Ovary (tissue), 3 donors: ENCODE results near the gene MEGF10.

Experiments used
- EP300 ChIP-seq: sonication (generic); formaldehyde crosslinking; IDR thresholded peaks from one replicate; pipeline ENCODE4 v1.6.1; 2017; ENCODE audit warnings: antibody characterized with exemption
- POLR2A ChIP-seq: fragments of 450-650 bp; IDR thresholded peaks from one replicate; pipeline ENCODE4 v1.6.1; 2017; ENCODE audit warnings: antibody characterized with exemption, mild to moderate bottlenecking, moderate library complexity
- TF ChIP-seq, protein P1 (sequence below), 3 donors: fragments of 450-650 bp in 2 of 3; fragments of 200-600 bp in 1 of 3; IDR thresholded peaks; one replicate each; pipeline versions ENCODE4 v1.5.1 to v1.8.0; 2016 to 2022; ENCODE audit warnings: antibody characterized with exemption in 3 of 3, mild to moderate bottlenecking in 1 of 3
- donor health status: DM: no; HTN: no; CAD: no.

DNA sequence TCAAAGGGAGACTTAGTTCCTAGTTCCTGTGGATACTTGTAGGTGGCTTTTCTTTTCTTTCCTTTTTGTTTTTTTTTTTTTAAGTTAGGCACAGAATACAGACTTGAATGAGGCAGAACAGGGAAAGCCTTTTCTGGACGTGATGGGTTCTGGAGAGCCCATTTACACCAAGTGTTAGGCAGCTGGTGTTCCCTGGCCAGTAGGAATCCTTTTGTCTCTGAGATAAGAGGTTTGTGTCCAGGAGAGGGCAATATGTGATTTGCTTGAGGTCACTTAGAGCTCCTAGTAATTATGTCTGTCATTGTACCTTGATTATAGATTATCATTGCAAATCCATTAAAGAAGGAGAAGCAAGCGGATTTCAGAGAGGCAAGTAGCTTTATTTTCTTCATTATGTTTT is 9.1 kb downstream of the MEGF10 start:
- TF ChIP-seq EP300 = no peak
- TF ChIP-seq, protein P1, sequence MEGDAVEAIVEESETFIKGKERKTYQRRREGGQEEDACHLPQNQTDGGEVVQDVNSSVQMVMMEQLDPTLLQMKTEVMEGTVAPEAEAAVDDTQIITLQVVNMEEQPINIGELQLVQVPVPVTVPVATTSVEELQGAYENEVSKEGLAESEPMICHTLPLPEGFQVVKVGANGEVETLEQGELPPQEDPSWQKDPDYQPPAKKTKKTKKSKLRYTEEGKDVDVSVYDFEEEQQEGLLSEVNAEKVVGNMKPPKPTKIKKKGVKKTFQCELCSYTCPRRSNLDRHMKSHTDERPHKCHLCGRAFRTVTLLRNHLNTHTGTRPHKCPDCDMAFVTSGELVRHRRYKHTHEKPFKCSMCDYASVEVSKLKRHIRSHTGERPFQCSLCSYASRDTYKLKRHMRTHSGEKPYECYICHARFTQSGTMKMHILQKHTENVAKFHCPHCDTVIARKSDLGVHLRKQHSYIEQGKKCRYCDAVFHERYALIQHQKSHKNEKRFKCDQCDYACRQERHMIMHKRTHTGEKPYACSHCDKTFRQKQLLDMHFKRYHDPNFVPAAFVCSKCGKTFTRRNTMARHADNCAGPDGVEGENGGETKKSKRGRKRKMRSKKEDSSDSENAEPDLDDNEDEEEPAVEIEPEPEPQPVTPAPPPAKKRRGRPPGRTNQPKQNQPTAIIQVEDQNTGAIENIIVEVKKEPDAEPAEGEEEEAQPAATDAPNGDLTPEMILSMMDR (IDR thresholded peaks at IDR 0.05) = no peak
- TF ChIP-seq POLR2A = no peak
